Measurements from ENCODE around the gene AAGAB.

The AAGAB gene

GRCh38 chr15:67180035-67180434 is 74.4 kb downstream of the AAGAB start:
- no peak for DNase-seq (ENCODE audit: low read depth, low spot score)
- no peak overlapping the region for H3K4me3 ChIP-seq (ENCODE audit: low read length)

GRCh38 chr15:67179411-67179995 is 75.0 kb downstream of the AAGAB start:
- no peak overlapping the region for H3K4me3 ChIP-seq (ENCODE audit: low read length)
- DNase-seq (ENCODE audit: low read depth, low spot score) = no peak

- no peak for DNase-seq (ENCODE audit: low read depth, low spot score)
- H3K4me3 ChIP-seq (ENCODE audit: low read length) = no peak overlapping the region
Measured at GRCh38 chr15:67178569-67179210, 75.8 kb downstream of the AAGAB start.

- H3K4me3 ChIP-seq (ENCODE audit: low read length) = no peak overlapping the region
- no peak for DNase-seq (ENCODE audit: low read depth, low spot score)
Measured at GRCh38 chr15:67177752-67178151, 76.7 kb downstream of the AAGAB start.

GRCh38 chr15:67176195-67176971 is 78.1 kb downstream of the AAGAB start:
- DNase-seq (ENCODE audit: low read depth, low spot score) = no peak
- no peak overlapping the region for H3K4me3 ChIP-seq (ENCODE audit: low read length)

GRCh38 chr15:67175643-67176071 is 78.8 kb downstream of the AAGAB start:
- no peak overlapping the region for H3K4me3 ChIP-seq (ENCODE audit: low read length)

GRCh38 chr15:67174864-67175573 is 79.4 kb downstream of the AAGAB start:
- DNase-seq (ENCODE audit: low read depth, low spot score) = no peak

More at GRCh38 chr15:67175643-67176071, 78.8 kb downstream of the AAGAB start:
- no peak for DNase-seq (ENCODE audit: low read depth, low spot score)

GRCh38 chr15:67174446-67174845 is 80.0 kb downstream of the AAGAB start:
- no peak for DNase-seq (ENCODE audit: low read depth, low spot score)
- no peak overlapping the region for H3K4me3 ChIP-seq (ENCODE audit: low read length)

More at GRCh38 chr15:67174864-67175573, 79.4 kb downstream of the AAGAB start:
- H3K4me3 ChIP-seq (ENCODE audit: low read length) = no peak overlapping the region

GRCh38 chr15:67173786-67174185 is 80.7 kb downstream of the AAGAB start:
- no peak for DNase-seq (ENCODE audit: low read depth, low spot score)
- no peak overlapping the region for H3K4me3 ChIP-seq (ENCODE audit: low read length)

GRCh38 chr15:67173005-67173404 is 81.5 kb downstream of the AAGAB start:
- H3K4me3 ChIP-seq (ENCODE audit: low read length) = no peak overlapping the region
- no peak for DNase-seq (ENCODE audit: low read depth, low spot score)

GRCh38 chr15:67172172-67172571 is 82.3 kb downstream of the AAGAB start:
- no peak for DNase-seq (ENCODE audit: low read depth, low spot score)
- no peak overlapping the region for H3K4me3 ChIP-seq (ENCODE audit: low read length)

- H3K4me3 ChIP-seq (ENCODE audit: low read length) = no peak overlapping the region
- DNase-seq (ENCODE audit: low read depth, low spot score) = no peak
Measured at GRCh38 chr15:67171471-67171870, 83.0 kb downstream of the AAGAB start.

GRCh38 chr15:67170143-67170925 is 84.1 kb downstream of the AAGAB start:
- DNase-seq (ENCODE audit: low read depth, low spot score) = no peak
- no peak overlapping the region for H3K4me3 ChIP-seq (ENCODE audit: low read length)

GRCh38 chr15:67168694-67169093 is 85.8 kb downstream of the AAGAB start:
- no peak for DNase-seq (ENCODE audit: low read depth, low spot score)
- H3K4me3 ChIP-seq (ENCODE audit: low read length) = no peak overlapping the region

- H3K4me3 ChIP-seq (ENCODE audit: low read length) = no peak overlapping the region
- no peak for DNase-seq (ENCODE audit: low read depth, low spot score)
Measured at GRCh38 chr15:67167091-67167490, 87.4 kb downstream of the AAGAB start.

GRCh38 chr15:67166280-67167009 is 88.0 kb downstream of the AAGAB start:
- DNase-seq (ENCODE audit: low read depth, low spot score) = no peak
- no peak overlapping the region for H3K4me3 ChIP-seq (ENCODE audit: low read length)

- no peak overlapping the region for H3K4me3 ChIP-seq (ENCODE audit: low read length)
- no peak for DNase-seq (ENCODE audit: low read depth, low spot score)
Measured at GRCh38 chr15:67165254-67166253, 88.9 kb downstream of the AAGAB start.
